ENCODE data around the gene FOXJ1.

DNA sequence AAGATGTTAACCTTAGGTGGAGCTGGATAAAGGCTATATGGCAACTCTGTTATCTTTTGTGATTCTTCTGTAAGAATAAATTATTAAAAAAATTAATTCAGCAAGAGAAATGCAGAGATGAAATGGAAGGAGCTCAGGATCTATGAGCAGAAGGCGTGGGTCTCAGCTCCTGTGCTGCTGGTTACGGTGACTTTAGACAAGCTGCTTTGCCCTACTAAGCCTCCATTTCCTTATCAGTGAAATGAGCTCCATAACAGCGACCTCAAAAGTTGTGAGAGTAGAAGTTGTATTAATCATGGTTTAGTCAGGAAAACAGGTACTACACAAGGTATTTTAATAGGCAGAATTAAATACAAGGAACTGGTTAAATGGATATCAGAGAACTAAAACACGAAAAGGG, 48.2 kb upstream of the FOXJ1 start:
- TF ChIP-seq CTCF (IDR thresholded peaks at IDR 0.05) (no peak), POLR2A (IDR thresholded peaks at IDR 0.05) (no peak)

All from testis (tissue), 2 donors.